SU-DHL-6 (cell line): ENCODE measurements around the gene MAP3K8.

ENCODE experiments used
- EZH2phosphoT487 ChIP-seq: fragments of 200-600 bp; sonication (generic), shearing (Covaris generic); conservative IDR thresholded peaks from 2 replicates; pipeline ENCODE4 v1.6.1; 2018; ENCODE audit warnings: mild to moderate bottlenecking, antibody characterized with exemption, low read length, moderate library complexity, mixed read lengths
- TF ChIP-seq, protein P1 (sequence below): fragments of 200-600 bp; sonication (generic); IDR thresholded peaks from one replicate; pipeline ENCODE4 v1.5.1; 2017; ENCODE audit warnings: antibody characterized with exemption, mild to moderate bottlenecking, low read length, moderate library complexity; ENCODE audit not compliant: insufficient read depth, poor library complexity, severe bottlenecking

DNA sequence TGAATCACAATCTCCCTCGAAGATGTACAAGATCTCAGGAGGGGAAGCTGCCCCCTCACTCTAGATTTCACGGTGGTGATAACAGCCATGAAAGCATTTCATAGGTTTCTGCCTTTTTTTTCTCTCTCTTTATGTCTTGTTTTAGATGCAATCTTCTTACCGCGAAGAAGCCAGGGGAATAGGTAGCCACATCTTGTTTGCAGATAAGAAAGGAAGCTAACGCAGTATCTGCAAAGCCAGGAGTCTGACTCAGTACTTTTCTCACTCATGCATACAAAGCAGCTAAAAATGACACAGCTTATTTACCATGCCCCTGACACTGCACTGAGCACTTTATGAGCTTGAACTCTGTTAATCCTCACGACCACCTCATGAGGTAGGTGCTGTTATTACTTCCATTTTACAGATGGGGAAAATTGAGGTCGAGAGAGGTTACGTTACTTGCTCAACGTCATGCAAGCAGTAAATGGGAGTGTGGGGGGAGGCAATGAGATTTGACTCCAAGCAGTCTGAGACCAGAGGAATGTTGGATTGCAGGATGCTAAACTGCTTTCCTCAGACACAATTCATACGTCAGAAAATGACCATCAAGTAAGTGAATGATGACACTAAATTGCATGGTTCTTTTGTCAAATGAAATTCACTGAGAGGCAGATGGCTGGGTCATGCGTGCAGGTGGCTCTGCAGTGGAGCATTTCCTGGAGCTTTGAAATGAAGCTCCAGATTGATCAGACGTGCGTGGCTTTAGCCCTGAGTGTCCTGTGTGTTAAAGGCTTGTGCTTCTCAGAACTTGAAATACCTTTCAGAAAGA lies 3.3 kb downstream of the MAP3K8 start:
- TF ChIP-seq, protein P1, sequence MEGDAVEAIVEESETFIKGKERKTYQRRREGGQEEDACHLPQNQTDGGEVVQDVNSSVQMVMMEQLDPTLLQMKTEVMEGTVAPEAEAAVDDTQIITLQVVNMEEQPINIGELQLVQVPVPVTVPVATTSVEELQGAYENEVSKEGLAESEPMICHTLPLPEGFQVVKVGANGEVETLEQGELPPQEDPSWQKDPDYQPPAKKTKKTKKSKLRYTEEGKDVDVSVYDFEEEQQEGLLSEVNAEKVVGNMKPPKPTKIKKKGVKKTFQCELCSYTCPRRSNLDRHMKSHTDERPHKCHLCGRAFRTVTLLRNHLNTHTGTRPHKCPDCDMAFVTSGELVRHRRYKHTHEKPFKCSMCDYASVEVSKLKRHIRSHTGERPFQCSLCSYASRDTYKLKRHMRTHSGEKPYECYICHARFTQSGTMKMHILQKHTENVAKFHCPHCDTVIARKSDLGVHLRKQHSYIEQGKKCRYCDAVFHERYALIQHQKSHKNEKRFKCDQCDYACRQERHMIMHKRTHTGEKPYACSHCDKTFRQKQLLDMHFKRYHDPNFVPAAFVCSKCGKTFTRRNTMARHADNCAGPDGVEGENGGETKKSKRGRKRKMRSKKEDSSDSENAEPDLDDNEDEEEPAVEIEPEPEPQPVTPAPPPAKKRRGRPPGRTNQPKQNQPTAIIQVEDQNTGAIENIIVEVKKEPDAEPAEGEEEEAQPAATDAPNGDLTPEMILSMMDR, result no peak
- TF ChIP-seq EZH2phosphoT487, result no peak
